HepG2 (cell line): ENCODE measurements around the gene MTA2. TPM values are rescaled to one million over a fixed set of nuclear protein-coding genes. Genes with fewer than 3 reads are reported as not detected.

Experiments used
- GPBP1L1 ChIP-seq: sonication (generic); formaldehyde crosslinking; IDR thresholded peaks from 2 replicates; pipeline ENCODE4 v1.5.0; 2020; ENCODE audit warnings: mild to moderate bottlenecking, missing genetic modification reagents
- JDP2 ChIP-seq: sonication (generic); formaldehyde crosslinking; IDR thresholded peaks from 2 replicates; pipeline ENCODE4 v1.8.1; 2022; ENCODE audit warnings: missing genetic modification reagents, borderline replicate concordance
- RNF2 ChIP-seq: fragments of 450-650 bp; conservative IDR thresholded peaks from 2 replicates; pipeline ENCODE4 v1.6.1; 2016; ENCODE audit warnings: low read depth
- TEF ChIP-seq: sonication (generic); formaldehyde crosslinking; IDR thresholded peaks from 2 replicates; pipeline ENCODE4 v1.5.0; 2020; ENCODE audit warnings: missing genetic modification reagents
- TRIM22 ChIP-seq: fragments of 450-650 bp; IDR thresholded peaks from 2 replicates; pipeline ENCODE4 v1.6.1; 2017
- ZFP90 ChIP-seq: sonication (generic); formaldehyde crosslinking; IDR thresholded peaks from 2 replicates; pipeline ENCODE4 v1.8.0; 2022; ENCODE audit warnings: missing genetic modification reagents, mild to moderate bottlenecking, inconsistent platforms, borderline replicate concordance
- ZFYVE20 ChIP-seq: sonication (generic); formaldehyde crosslinking; IDR thresholded peaks from 2 replicates; pipeline ENCODE4 v1.8.0; 2023; ENCODE audit warnings: low read depth, mild to moderate bottlenecking, moderate library complexity, missing genetic modification reagents, borderline replicate concordance
- ZNF136 ChIP-seq: sonication (generic); formaldehyde crosslinking; IDR thresholded peaks from 2 replicates; pipeline ENCODE4 v1.8.1; 2022; ENCODE audit warnings: low read depth, mild to moderate bottlenecking, moderate library complexity, missing genetic modification reagents
- ZNF235 ChIP-seq: sonication (generic); formaldehyde crosslinking; IDR thresholded peaks from 2 replicates; pipeline ENCODE4 v1.8.1; 2023; ENCODE audit warnings: mild to moderate bottlenecking, missing genetic modification reagents, borderline replicate concordance
- ZNF333 ChIP-seq: sonication (generic); formaldehyde crosslinking; IDR thresholded peaks from 2 replicates; pipeline ENCODE4 v1.4.0; 2020; ENCODE audit warnings: mild to moderate bottlenecking, missing genetic modification reagents, borderline replicate concordance
- ZNF407 ChIP-seq: sonication (generic); formaldehyde crosslinking; IDR thresholded peaks from one replicate; pipeline ENCODE4 v1.5.1; 2020; ENCODE audit warnings: mild to moderate bottlenecking, missing genetic modification reagents; ENCODE audit errors: not compliant biosample characterization
- ZNF670 ChIP-seq: sonication (generic); formaldehyde crosslinking; IDR thresholded peaks from 2 replicates; pipeline ENCODE4 v1.8.0; 2022; ENCODE audit warnings: mild to moderate bottlenecking, missing genetic modification reagents, borderline replicate concordance
- ZUFSP ChIP-seq: sonication (generic); formaldehyde crosslinking; IDR thresholded peaks from 2 replicates; pipeline ENCODE4 v1.9.0; 2021; ENCODE audit warnings: missing genetic modification reagents, mild to moderate bottlenecking, borderline replicate concordance
- polyA plus RNA-seq, 8 experiments: library from polyadenylated mRNA; depleted of rRNA in 3 of 8; stranded (reverse) in 7 of 8; unstranded in 1 of 8; fragments of >200 nt; fragmentation: Illumina TruSeq in 4 of 8; extraction: Trizol in 4 of 8; gene quantifications; 2 replicates each; pipeline versions ENCODE4 v1.2.1 to v1.2.3, GENCODE V29; 2011 to 2016; ENCODE audit warnings: low read depth in 4 of 8, missing spikeins in 1 of 8, mixed read lengths in 1 of 8; ENCODE audit not compliant: insufficient read depth in 1 of 8
- total RNA-seq, 5 experiments: library from RNA; depleted of rRNA; stranded (reverse); fragments of >200 nt; fragmentation: Illumina TruSeq; extraction: Trizol; gene quantifications; 2 replicates each; pipeline ENCODE4 v1.2.3, GENCODE V29; 2016; ENCODE audit warnings: low read depth in 1 of 5

Gene MTA2
- total and polyA plus RNA-seq, 2 of the 13 experiments (the other 11 are each of a cell fraction or from before 2014, with no cell fraction given): 14.0 to 70.0 TPM

GRCh38 chr11:62548545-62549335, 52.9 kb downstream of the MTA2 start (continued):
- no peak for TF ChIP-seq RNF2
- TF ChIP-seq JDP2 (CRISPR knock-in tag): no peak
- TF ChIP-seq TEF: no peak
- TF ChIP-seq ZNF407 (CRISPR knock-in tag): no peak
- TF ChIP-seq GPBP1L1: no peak
- TF ChIP-seq ZNF333 (CRISPR knock-in tag): no peak
- TF ChIP-seq ZFYVE20: no peak
- no peak for TF ChIP-seq TRIM22
- TF ChIP-seq ZNF136 (CRISPR knock-in tag): no peak
- no peak for TF ChIP-seq ZNF235
- peak; percentile 47; the same call in 1 of the 2 replicates for TF ChIP-seq ZNF670
- no peak for TF ChIP-seq ZUFSP (CRISPR knock-in tag)
- no peak for TF ChIP-seq ZFP90 (CRISPR knock-in tag)
